ENCODE measurements around the gene AGXT.

The AGXT gene

DNA sequence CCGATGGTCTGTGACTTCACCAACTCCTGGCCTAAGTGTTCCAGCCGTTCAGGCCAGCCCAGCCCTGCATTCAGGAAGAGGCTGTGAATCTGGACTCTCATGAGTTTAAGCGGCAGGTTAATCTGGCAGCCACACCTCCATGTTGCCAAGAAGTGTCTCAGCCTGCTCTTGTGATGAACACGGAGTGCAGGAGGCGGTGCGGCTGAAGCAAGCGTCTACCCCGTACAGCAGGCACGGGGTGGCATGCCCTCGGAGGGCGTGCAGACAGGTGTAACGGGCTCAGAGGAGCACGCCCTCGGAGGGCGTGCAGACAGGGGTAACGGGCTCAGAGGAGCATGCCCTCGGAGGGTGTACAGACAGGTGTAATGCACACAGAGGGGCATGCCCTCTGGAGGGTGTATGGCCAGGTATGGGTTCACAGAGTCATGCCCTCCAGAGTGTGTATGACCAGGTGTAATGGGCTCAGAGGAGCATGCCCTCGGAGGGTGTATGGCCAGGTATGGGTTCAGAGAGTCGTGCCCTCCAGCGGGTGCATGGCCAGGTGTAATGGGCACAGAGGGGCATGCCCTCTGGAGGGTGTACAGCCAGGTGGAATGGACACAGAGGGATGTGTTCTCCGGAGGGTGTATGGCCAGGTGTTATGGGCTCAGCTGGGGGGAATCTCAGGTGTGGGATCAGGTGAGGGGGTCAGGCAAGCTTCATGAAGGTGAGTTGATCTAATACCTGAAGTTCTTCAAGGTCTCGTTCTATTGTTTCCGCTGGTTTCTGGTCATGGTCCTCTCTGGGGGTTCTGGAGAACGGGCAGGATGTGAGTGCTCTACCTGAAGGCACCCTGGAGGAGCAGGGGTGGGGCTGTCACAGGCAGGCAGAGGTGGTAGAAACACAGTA is 60.1 kb downstream of the AGXT start:
- Histone ChIP-seq H4K20me1 (ENCODE audit: insufficient read depth, low read length) (no peaks in the 10 kb centered on the region), H3K4me2 (ENCODE audit: low read length) (no peak overlapping the region), H3K4me1 (ENCODE audit: insufficient read depth, low read length, severe bottlenecking) (no peaks in the 10 kb centered on the region), H3K9me2 (ENCODE audit: low read depth, low read length) (no peaks in the 10 kb centered on the region), H3K79me2 (ENCODE audit: insufficient read depth, low read length) (no peaks in the 10 kb centered on the region), H3K9ac (ENCODE audit: low read length) (no peak overlapping the region), H2AFZ (ENCODE audit: low read length) (no peak overlapping the region), H3K4me3 (ENCODE audit: low read depth, low read length, poor library complexity, severe bottlenecking) (no peak overlapping the region), H3F3A (ENCODE audit: insufficient read depth, low read length) (no peaks in the 10 kb centered on the region), H3K36me3 (ENCODE audit: insufficient read depth, low read length) (no peaks in the 10 kb centered on the region), H3K27ac (ENCODE audit: low read depth, low read length, poor library complexity, severe bottlenecking) (no peak overlapping the region), H3K9me3 (ENCODE audit: low read length) (no peaks in the 10 kb centered on the region), H3K27me3 (ENCODE audit: insufficient read depth, low read length) (no peaks in the 10 kb centered on the region)
- no peak for TF ChIP-seq EZH2 (IDR thresholded peaks at IDR 0.05; ENCODE audit: borderline replicate concordance, low read length)
- TF ChIP-seq, protein P1, sequence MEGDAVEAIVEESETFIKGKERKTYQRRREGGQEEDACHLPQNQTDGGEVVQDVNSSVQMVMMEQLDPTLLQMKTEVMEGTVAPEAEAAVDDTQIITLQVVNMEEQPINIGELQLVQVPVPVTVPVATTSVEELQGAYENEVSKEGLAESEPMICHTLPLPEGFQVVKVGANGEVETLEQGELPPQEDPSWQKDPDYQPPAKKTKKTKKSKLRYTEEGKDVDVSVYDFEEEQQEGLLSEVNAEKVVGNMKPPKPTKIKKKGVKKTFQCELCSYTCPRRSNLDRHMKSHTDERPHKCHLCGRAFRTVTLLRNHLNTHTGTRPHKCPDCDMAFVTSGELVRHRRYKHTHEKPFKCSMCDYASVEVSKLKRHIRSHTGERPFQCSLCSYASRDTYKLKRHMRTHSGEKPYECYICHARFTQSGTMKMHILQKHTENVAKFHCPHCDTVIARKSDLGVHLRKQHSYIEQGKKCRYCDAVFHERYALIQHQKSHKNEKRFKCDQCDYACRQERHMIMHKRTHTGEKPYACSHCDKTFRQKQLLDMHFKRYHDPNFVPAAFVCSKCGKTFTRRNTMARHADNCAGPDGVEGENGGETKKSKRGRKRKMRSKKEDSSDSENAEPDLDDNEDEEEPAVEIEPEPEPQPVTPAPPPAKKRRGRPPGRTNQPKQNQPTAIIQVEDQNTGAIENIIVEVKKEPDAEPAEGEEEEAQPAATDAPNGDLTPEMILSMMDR (IDR thresholded peaks at IDR 0.05; ENCODE audit: low read length), result no peak

DNA sequence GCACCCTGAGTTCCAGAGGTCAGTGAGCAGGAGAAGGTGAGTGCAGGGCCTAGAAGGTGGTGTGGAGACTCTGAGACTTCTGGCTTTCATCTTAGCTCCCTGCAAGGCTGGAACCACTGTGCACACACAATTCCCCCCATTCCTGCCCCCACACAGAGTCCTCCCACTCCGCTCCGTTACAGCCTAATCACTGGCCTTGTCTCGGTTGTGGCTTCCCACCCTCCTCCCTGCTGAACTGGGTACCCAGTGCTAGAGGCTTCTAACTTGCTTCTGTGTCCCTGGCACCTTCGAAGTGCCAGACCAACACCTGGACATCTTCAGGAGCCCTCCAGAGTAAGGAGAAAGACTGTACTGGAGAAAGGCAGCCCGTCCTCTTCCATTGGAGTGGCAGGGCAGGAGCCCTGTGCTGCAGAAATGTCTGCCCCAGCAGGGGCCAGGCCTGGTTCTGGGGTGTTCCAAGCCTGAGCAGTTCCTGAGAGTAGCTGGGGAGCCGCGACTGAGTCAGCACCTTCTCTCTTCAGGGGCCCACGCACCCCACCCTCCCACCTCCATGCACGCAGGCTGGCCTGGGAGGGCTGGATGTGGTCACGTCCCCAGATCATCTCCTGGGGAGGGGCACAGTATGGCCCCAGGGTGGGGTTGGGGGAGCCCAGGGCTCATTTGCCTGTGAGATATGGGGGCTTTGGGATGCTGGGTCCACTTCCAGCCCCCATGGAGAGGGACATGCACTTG is 60.9 kb downstream of the AGXT start:
- Histone ChIP-seq H4K20me1 (ENCODE audit: insufficient read depth, low read length) (no peaks in the 10 kb centered on the region), H3K27me3 (ENCODE audit: insufficient read depth, low read length) (no peaks in the 10 kb centered on the region), H3K4me1 (ENCODE audit: insufficient read depth, low read length, severe bottlenecking) (no peaks in the 10 kb centered on the region), H3K79me2 (ENCODE audit: insufficient read depth, low read length) (no peaks in the 10 kb centered on the region), H3K27ac (ENCODE audit: low read depth, low read length, poor library complexity, severe bottlenecking) (no peak overlapping the region), H3K4me2 (ENCODE audit: low read length) (no peak overlapping the region), H3K36me3 (ENCODE audit: insufficient read depth, low read length) (no peaks in the 10 kb centered on the region), H3K4me3 (ENCODE audit: low read depth, low read length, poor library complexity, severe bottlenecking) (no peak overlapping the region), H3F3A (ENCODE audit: insufficient read depth, low read length) (no peaks in the 10 kb centered on the region), H2AFZ (ENCODE audit: low read length) (no peak overlapping the region), H3K9me2 (ENCODE audit: low read depth, low read length) (no peaks in the 10 kb centered on the region), H3K9me3 (ENCODE audit: low read length) (no peaks in the 10 kb centered on the region), H3K9ac (ENCODE audit: low read length) (no peak overlapping the region)
- TF ChIP-seq, protein P1 (IDR thresholded peaks at IDR 0.05; ENCODE audit: low read length), result no peak
- no peak for TF ChIP-seq EZH2 (IDR thresholded peaks at IDR 0.05; ENCODE audit: borderline replicate concordance, low read length)

All from OCI-LY1 (cell line).